Breast epithelium (tissue), 4 donors: ENCODE data around the gene EFNA3. TPM values are rescaled to one million over a fixed set of nuclear protein-coding genes. Genes with fewer than 3 reads are reported as not detected.

Experiments
- DNase-seq, 2 donors: peaks; one replicate each; pipeline ENCODE4 v3.0.0-alpha.2; 2019; ENCODE audit warnings: low spot score in 2 of 2
- H3K27ac ChIP-seq, 2 donors: fragments of 200-600 bp; sonication (generic) in 1 of 2; one replicate each; pipeline ENCODE4 v1.5.1; 2016 to 2019; ENCODE audit warnings: mild to moderate bottlenecking in 1 of 2
- H3K27me3 ChIP-seq, 2 donors: fragments of 200-600 bp; sonication (generic) in 1 of 2; one replicate each; pipeline versions ENCODE4 v1.5.1 to v1.6.0; 2017 to 2019; ENCODE audit warnings: control low read depth in 1 of 2, mild to moderate bottlenecking in 1 of 2
- H3K36me3 ChIP-seq: fragments of 200-600 bp; one replicate; pipeline ENCODE4 v1.5.1; 2019
- H3K4me1 ChIP-seq, 2 donors: fragments of 200-600 bp; sonication (generic); one replicate each; pipeline ENCODE4 v1.5.1; 2016 to 2019; ENCODE audit warnings: control low read depth in 1 of 2
- H3K4me3 ChIP-seq, 3 donors: fragments of 200-600 bp; sonication (generic); 1 replicate in 2 of 3; 2 replicates in 1 of 3; pipeline ENCODE4 v1.5.1; 2016 to 2019; ENCODE audit warnings: mild to moderate bottlenecking in 3 of 3, moderate library complexity in 2 of 3
- H3K9me3 ChIP-seq, 2 donors: fragments of 200-600 bp; sonication (generic) in 1 of 2; one replicate each; pipeline ENCODE4 v1.5.1; 2016 to 2019; ENCODE audit warnings: control low read depth in 1 of 2
- CTCF ChIP-seq, 3 donors: fragments of 450-650 bp; IDR thresholded peaks; one replicate each; pipeline ENCODE4 v1.5.1; 2016 to 2017; ENCODE audit warnings: antibody characterized with exemption in 3 of 3, mild to moderate bottlenecking in 3 of 3, moderate library complexity in 3 of 3
- POLR2A ChIP-seq: fragments of 450-650 bp; IDR thresholded peaks from one replicate; pipeline ENCODE4 v1.6.1; 2016; ENCODE audit warnings: antibody characterized with exemption, mild to moderate bottlenecking, moderate library complexity
- POLR2AphosphoS5 ChIP-seq, 3 donors: sonication (generic); formaldehyde crosslinking; IDR thresholded peaks; one replicate each; pipeline ENCODE4 v1.6.1; 2017; ENCODE audit warnings: antibody characterized with exemption in 3 of 3
- intact Hi-C: fragments of 100-400 bp; cut with DNase I; formaldehyde crosslinking; loops from one replicate; pipeline ENCODE4 v1.15.1; 2023; ENCODE audit warnings: low total_unique reads
- total RNA-seq, 3 donors: library from RNA; depleted of rRNA; stranded (reverse); fragments of >200 nt; gene quantifications; one replicate each; pipeline ENCODE4 v1.1.0, GENCODE V29; 2016

EFNA3 gene
- total RNA-seq, 3 donors from 2014 or later: 1.6 to 7.2 (median 6.6) TPM

- Histone ChIP-seq H3K27ac (peak overlapping the region; percentile 85 to 92), H3K4me3 (peak overlapping the region; percentile 68 to 90 (median 81))
- no peak for DNase-seq
These were observed 14.4 kb upstream of the EFNA3 start for GRCh38 chr1:155064111-155064831.

GRCh38 chr1:155064832-155065429 is 13.7 kb upstream of the EFNA3 start:
- peaks cover 14 to 15% of the 10 kb centered on the region in 2 donors for H3K4me1 ChIP-seq
- no peak for TF ChIP-seq POLR2A
- no peak for TF ChIP-seq POLR2AphosphoS5 (IDR thresholded peaks at IDR 0.05)
- no peak for TF ChIP-seq CTCF (IDR thresholded peaks at IDR 0.05)
- DNase-seq: no peak
- H3K27ac ChIP-seq: no peak overlapping the region
- no peaks in the 10 kb centered on the region for H3K27me3 ChIP-seq
- no peaks in the 10 kb centered on the region for H3K9me3 ChIP-seq
- H3K36me3 ChIP-seq: no peaks in the 10 kb centered on the region
- intact Hi-C loops: loop anchor here (10.0 kb wide), 1 partner anchor 110 kb away; the partner anchor contains the start of gene PBXIP1
- H3K4me3 ChIP-seq: peak overlapping the region in 1 of 3 donors; percentile 81

More at GRCh38 chr1:155064111-155064831, 14.4 kb upstream of the EFNA3 start:
- H3K4me1 ChIP-seq: peaks cover 14 to 15% of the 10 kb centered on the region in 2 donors
- TF ChIP-seq CTCF (IDR thresholded peaks at IDR 0.05) (no peak), POLR2A (no peak), POLR2AphosphoS5 (IDR thresholded peaks at IDR 0.05) (no peak)
- intact Hi-C loops: loop anchor here (10.0 kb wide), 1 partner anchor 109 kb away; the partner anchor contains the start of gene PBXIP1
- no peaks in the 10 kb centered on the region for H3K36me3 ChIP-seq
- no peaks in the 10 kb centered on the region for H3K27me3 ChIP-seq
- H3K9me3 ChIP-seq: no peaks in the 10 kb centered on the region

GRCh38 chr1:155066777-155067176 is 11.9 kb upstream of the EFNA3 start:
- Histone ChIP-seq H3K9me3 (no peaks in the 10 kb centered on the region), H3K4me1 (peaks cover 8 to 18% of the 10 kb centered on the region in 2 donors), H3K36me3 (no peaks in the 10 kb centered on the region), H3K27ac (no peak overlapping the region), H3K27me3 (no peaks in the 10 kb centered on the region), H3K4me3 (no peak overlapping the region)
- no peak for DNase-seq
- intact Hi-C loops: loop anchor here (10.0 kb wide), 1 partner anchor 112 kb away; the partner anchor contains the start of gene PBXIP1
- TF ChIP-seq POLR2A (no peak), POLR2AphosphoS5 (IDR thresholded peaks at IDR 0.05) (no peak), CTCF (IDR thresholded peaks at IDR 0.05) (no peak)

GRCh38 chr1:155068599-155068998 is 10.0 kb upstream of the EFNA3 start:
- H3K27ac ChIP-seq: no peak overlapping the region

More at GRCh38 chr1:155068599-155068998, 10.0 kb upstream of the EFNA3 start:
- TF ChIP-seq POLR2AphosphoS5 (IDR thresholded peaks at IDR 0.05) (no peak), CTCF (IDR thresholded peaks at IDR 0.05) (no peak), POLR2A (no peak)
- no peaks in the 10 kb centered on the region for H3K27me3 ChIP-seq
- peaks cover 0 to 9% of the 10 kb centered on the region in 2 donors for H3K4me1 ChIP-seq
- H3K36me3 ChIP-seq: no peaks in the 10 kb centered on the region
- no peak for DNase-seq
- no peaks in the 10 kb centered on the region for H3K9me3 ChIP-seq
- H3K4me3 ChIP-seq: no peak overlapping the region
- intact Hi-C loops: loop anchor here (10.0 kb wide), 1 partner anchor 114 kb away; the partner anchor contains the start of gene PBXIP1
